Activated CD4-positive, alpha-beta T cell treated with anti-CD3 and anti-CD28 coated beads, Interleukin-2, amount 10 ng/mL, durations not matched to agents 7 days and 5 days (primary cell): Measurements from ENCODE around the gene PDE4D. TPM values are rescaled to one million over a fixed set of nuclear protein-coding genes. Genes with fewer than 3 reads are reported as not detected.

ENCODE experiments used
- CTCF ChIA-PET: fragments of 350-600 bp; sonication (Branson Sonifier 250); formaldehyde crosslinking; loops from one replicate; lab custom pipeline; 2021; ENCODE audit warnings: antibody characterized with exemption; lab: Charles Lee
- POLR2A ChIA-PET: fragments of 350-600 bp; sonication (Branson Sonifier 250); formaldehyde crosslinking; loops from one replicate; lab custom pipeline; 2021; ENCODE audit warnings: antibody characterized with exemption; lab: Charles Lee
- DNase-seq: peaks from one replicate; pipeline ENCODE4 v3.0.0-alpha.2; 2020
- H3K27ac Mint-ChIP-seq: one replicate; pipeline ENCODE4 v1.8.0; 2021; ENCODE audit warnings: mild to moderate bottlenecking, moderate library complexity, mixed read lengths
- H3K27me3 Mint-ChIP-seq: one replicate; pipeline ENCODE4 v1.8.0; 2021; ENCODE audit warnings: mixed read lengths
- H3K36me3 Mint-ChIP-seq: one replicate; pipeline ENCODE4 v1.8.0; 2021; ENCODE audit warnings: low read depth, mixed read lengths
- H3K4me1 Mint-ChIP-seq: one replicate; pipeline ENCODE4 v1.8.0; 2021; ENCODE audit warnings: mixed read lengths
- H3K4me3 Mint-ChIP-seq: one replicate; pipeline ENCODE4 v1.8.0; 2021; ENCODE audit warnings: mild to moderate bottlenecking, moderate library complexity, mixed read lengths
- H3K9me3 Mint-ChIP-seq: one replicate; pipeline ENCODE4 v1.8.0; 2021; ENCODE audit warnings: mixed read lengths
- microRNA-seq: library from miRNA; unstranded; fragments of <30 nt; microRNA quantifications from one replicate; pipeline ENCODE4 v1.2.0, GENCODE V29; 2021; ENCODE audit warnings: borderline microRNAs expressed, borderline replicate concordance
- total RNA-seq, 2 experiments: library from RNA; stranded (reverse); gene quantifications; one replicate each; pipeline ENCODE4 v1.2.3, GENCODE V29; 2021

The PDE4D gene
- total RNA-seq, 2 experiments from 2014 or later: 62.0 to 67.8 TPM

- CTCF ChIA-PET: no interaction called here
- Mint-ChIP-seq H3K27ac (no peak overlapping the region), H3K9me3 (no peaks in the 10 kb centered on the region), H3K27me3 (no peaks in the 10 kb centered on the region), H3K4me1 (peaks cover 17% of the 10 kb centered on the region), H3K4me3 (no peak overlapping the region), H3K36me3 (no peaks in the 10 kb centered on the region)
- POLR2A ChIA-PET: no interaction called here
- no peak for DNase-seq
Measured at GRCh38 chr5:58923355-58923754, 970.2 kb downstream of the PDE4D start.

- Mint-ChIP-seq H3K4me1 (peaks cover 12% of the 10 kb centered on the region), H3K9me3 (no peaks in the 10 kb centered on the region), H3K4me3 (no peak overlapping the region), H3K27ac (no peak overlapping the region), H3K27me3 (no peaks in the 10 kb centered on the region), H3K36me3 (no peaks in the 10 kb centered on the region)
- no peak for DNase-seq
- CTCF ChIA-PET: no interaction called here
- POLR2A ChIA-PET: no interaction called here
Measured at GRCh38 chr5:58922461-58923171, 970.9 kb downstream of the PDE4D start.

- no peak overlapping the region for H3K27ac Mint-ChIP-seq
Measured at GRCh38 chr5:58921159-58921558, 972.4 kb downstream of the PDE4D start.

GRCh38 chr5:58919833-58920232 is 973.7 kb downstream of the PDE4D start:
- Mint-ChIP-seq H3K27ac (no peak overlapping the region), H3K27me3 (no peaks in the 10 kb centered on the region), H3K36me3 (no peaks in the 10 kb centered on the region), H3K4me1 (peaks cover 3% of the 10 kb centered on the region), H3K9me3 (no peaks in the 10 kb centered on the region), H3K4me3 (no peak overlapping the region)
- CTCF ChIA-PET: interaction anchor here (1.5 kb wide), 1 partner anchor 34 kb away, joined by 5 read pairs; no protein-coding TSS in a partner anchor
- POLR2A ChIA-PET: interaction anchor here (0.6 kb wide), 1 partner anchor 51 kb away, joined by 3 read pairs; no protein-coding TSS in a partner anchor
- DNase-seq: no peak

More at GRCh38 chr5:58921159-58921558, 972.4 kb downstream of the PDE4D start:
- POLR2A ChIA-PET: no interaction called here
- Mint-ChIP-seq H3K27me3 (no peaks in the 10 kb centered on the region), H3K36me3 (no peaks in the 10 kb centered on the region), H3K4me3 (no peak overlapping the region), H3K9me3 (no peaks in the 10 kb centered on the region), H3K4me1 (peaks cover 3% of the 10 kb centered on the region)
- CTCF ChIA-PET: interaction anchor here (1.5 kb wide), 1 partner anchor 35 kb away, joined by 5 read pairs; no protein-coding TSS in a partner anchor
- no peak for DNase-seq

Small RNA genes within 50 kb of the gene (microRNA-seq; reads per million reads assigned to microRNA genes)
- 1.3 reads per million for gene MIR582
